ENCODE results near the gene ANKRD40.

Gene ANKRD40

DNA sequence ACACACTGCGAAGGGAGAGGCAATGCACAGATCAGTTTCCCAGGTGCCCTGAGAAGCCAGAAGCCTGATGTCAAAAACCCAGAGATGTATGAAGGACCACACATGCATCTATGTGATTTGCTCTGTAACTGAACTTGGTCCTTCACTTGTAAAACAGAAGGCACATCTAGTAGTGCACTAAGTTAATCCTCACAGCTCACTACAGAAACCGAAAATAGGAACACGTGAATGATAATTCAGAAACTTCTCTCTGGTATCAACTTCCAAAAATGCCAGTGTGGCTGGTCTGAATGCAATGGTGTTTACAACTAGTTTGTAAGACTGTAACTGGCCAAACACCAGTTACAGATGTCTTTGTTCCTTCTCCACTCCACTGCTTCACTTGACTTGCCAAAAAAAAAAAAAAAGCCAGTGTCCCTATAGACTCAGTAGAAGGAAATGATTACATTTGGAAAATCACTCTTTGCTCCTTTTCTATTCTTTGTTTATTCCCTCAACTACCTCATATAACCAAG is 11.3 kb downstream of the ANKRD40 start:
- Mint-ChIP-seq H3K36me3 (ENCODE audit: low read depth) (peaks cover 92% of the 10 kb centered on the region), H3K4me1 (ENCODE audit: low read depth) (peaks cover 15% of the 10 kb centered on the region), H3K27me3 (no peaks in the 10 kb centered on the region), H3K4me3 (no peak overlapping the region), H3K9me3 (no peaks in the 10 kb centered on the region), H3K27ac (peak overlapping the region; percentile 28)
- no peak for DNase-seq

DNA sequence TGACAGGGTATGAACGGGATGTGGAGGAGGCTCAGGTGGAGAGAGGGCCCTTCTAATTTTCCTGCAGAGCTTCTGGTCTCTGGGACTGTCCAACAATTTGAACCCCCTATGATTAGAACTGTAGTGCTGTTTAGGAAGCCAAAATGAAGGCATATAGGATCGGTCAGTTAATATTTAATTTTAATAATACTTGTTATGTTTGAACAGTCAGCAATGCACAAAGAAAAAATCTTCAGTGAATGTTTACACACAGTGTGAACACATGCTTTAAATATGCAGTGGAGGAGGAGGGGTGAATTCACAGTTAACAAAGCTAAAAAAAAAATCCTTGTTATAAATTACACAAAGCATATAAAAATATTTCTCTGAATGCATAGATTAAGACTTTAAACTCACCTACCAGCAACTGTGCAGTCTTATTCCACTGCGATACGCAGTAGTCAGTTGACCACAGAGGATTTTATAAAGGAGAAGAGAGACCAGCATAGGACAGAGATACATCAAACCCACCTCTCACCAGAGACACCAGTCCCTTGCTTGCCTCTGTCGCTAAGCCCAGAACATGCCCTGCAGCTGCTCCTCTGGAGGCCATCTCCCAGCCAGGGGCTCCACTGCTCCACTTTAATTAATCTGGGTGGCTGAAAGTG is 14.6 kb downstream of the ANKRD40 start:
- DNase-seq = no peak
- H3K36me3 Mint-ChIP-seq (ENCODE audit: low read depth) = peaks cover 61% of the 10 kb centered on the region
- peaks cover 5% of the 10 kb centered on the region for H3K4me1 Mint-ChIP-seq (ENCODE audit: low read depth)
- no peaks in the 10 kb centered on the region for H3K27me3 Mint-ChIP-seq
- no peak overlapping the region for H3K27ac Mint-ChIP-seq
- H3K4me3 Mint-ChIP-seq = no peak overlapping the region
- no peaks in the 10 kb centered on the region for H3K9me3 Mint-ChIP-seq

DNA sequence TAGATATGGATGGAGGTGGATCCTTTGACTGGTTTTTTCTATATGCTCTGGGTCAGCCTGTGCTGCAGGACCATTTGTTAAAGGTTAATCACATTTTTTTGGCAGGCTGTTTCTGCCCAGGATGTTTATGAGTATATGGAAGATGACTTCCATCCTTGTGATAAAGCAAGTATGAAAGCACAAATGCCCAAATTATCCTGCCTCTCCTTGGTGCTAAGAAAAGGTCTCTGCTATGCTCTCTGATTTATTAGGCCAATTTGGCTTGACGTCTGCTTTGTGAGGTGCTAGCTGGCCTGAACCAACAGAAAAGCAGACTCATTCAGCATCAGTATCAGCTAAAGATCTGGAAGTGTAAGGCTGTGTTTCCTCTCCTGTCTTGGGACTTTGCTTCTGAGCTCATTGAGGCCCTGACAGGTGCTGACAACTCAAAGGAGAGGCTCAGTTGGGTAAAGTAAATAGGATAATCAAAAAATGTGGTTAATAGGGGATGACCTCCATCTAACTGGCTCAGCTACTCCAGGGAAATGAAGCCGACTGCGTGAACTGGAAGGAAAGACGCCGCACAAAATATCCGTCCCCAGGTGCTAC is 15.2 kb downstream of the ANKRD40 start:
- Mint-ChIP-seq H3K4me1 (ENCODE audit: low read depth) (peaks cover 3% of the 10 kb centered on the region), H3K27ac (no peak overlapping the region), H3K4me3 (no peak overlapping the region), H3K36me3 (ENCODE audit: low read depth) (peaks cover 55% of the 10 kb centered on the region), H3K9me3 (no peaks in the 10 kb centered on the region), H3K27me3 (no peaks in the 10 kb centered on the region)
- DNase-seq = no peak

DNA sequence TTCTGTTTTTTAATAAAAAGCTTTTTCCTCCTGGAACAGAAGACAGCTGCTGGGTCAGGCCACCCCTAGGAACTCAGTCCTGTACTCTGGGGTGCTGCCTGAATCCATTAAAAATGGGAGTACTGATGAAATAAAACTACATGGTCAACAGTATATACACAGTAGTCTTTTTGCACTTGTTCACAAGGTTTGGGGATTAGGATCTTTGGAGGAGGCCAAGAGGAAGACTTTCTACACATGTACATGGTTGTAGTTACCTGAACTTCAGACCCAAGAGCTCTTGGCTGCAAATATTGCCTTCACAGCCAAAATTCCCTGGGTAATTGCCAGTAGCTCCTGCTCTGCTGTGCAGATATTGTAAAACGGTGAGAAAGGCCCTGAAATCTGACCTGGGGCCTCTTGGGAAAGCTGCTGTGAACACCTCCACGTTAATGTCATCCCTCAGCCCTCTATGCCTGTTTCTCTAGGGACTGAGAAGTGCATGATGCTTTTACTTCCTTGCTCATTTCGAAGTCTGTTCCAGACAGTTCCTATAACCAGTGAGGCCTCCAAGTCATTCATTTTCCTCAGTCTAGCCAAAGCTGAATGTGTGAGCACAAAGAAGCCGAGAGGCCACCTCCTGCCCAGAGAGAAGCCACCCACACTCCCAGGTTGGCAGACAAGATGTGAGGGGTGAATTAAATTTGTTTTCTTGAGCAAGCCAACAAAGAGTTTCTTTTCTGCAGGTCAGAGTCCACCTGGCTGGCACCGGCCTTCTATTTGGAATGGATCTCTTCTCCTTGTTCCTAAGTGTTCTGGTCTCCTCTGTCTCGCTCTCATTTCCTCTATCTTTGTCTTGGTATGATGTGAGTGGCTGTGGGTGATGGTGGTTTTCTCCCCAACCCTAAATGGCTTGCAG is 15.9 kb downstream of the ANKRD40 start:
- Mint-ChIP-seq H3K9me3 (no peaks in the 10 kb centered on the region), H3K27me3 (no peaks in the 10 kb centered on the region), H3K4me1 (ENCODE audit: low read depth) (peaks cover under 1% of the 10 kb centered on the region), H3K36me3 (ENCODE audit: low read depth) (peaks cover 47% of the 10 kb centered on the region), H3K4me3 (no peak overlapping the region), H3K27ac (peak overlapping the region; percentile 9)
- no peak for DNase-seq

DNA sequence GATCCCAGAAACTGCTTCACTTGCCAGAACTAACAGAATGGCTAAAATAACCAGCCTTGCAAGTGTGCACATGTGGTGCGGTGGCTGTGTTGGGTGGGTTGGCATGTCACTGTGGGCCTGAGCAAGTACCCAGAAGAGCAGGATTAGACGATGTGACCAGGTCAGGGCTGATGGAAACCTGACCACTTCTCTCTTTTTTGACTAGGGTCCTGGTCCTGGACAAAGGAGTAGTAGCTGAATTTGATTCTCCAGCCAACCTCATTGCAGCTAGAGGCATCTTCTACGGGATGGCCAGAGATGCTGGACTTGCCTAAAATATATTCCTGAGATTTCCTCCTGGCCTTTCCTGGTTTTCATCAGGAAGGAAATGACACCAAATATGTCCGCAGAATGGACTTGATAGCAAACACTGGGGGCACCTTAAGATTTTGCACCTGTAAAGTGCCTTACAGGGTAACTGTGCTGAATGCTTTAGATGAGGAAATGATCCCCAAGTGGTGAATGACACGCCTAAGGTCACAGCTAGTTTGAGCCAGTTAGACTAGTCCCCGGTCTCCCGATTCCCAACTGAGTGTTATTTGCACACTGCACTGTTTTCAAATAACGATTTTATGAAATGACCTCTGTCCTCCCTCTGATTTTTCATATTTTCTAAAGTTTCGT is 16.7 kb downstream of the ANKRD40 start:
- no peaks in the 10 kb centered on the region for H3K9me3 Mint-ChIP-seq
- no peak overlapping the region for H3K27ac Mint-ChIP-seq
- no peaks in the 10 kb centered on the region for H3K4me1 Mint-ChIP-seq (ENCODE audit: low read depth)
- no peak for DNase-seq
- peaks cover 40% of the 10 kb centered on the region for H3K36me3 Mint-ChIP-seq (ENCODE audit: low read depth)
- H3K27me3 Mint-ChIP-seq = no peaks in the 10 kb centered on the region
- H3K4me3 Mint-ChIP-seq = no peak overlapping the region

DNA sequence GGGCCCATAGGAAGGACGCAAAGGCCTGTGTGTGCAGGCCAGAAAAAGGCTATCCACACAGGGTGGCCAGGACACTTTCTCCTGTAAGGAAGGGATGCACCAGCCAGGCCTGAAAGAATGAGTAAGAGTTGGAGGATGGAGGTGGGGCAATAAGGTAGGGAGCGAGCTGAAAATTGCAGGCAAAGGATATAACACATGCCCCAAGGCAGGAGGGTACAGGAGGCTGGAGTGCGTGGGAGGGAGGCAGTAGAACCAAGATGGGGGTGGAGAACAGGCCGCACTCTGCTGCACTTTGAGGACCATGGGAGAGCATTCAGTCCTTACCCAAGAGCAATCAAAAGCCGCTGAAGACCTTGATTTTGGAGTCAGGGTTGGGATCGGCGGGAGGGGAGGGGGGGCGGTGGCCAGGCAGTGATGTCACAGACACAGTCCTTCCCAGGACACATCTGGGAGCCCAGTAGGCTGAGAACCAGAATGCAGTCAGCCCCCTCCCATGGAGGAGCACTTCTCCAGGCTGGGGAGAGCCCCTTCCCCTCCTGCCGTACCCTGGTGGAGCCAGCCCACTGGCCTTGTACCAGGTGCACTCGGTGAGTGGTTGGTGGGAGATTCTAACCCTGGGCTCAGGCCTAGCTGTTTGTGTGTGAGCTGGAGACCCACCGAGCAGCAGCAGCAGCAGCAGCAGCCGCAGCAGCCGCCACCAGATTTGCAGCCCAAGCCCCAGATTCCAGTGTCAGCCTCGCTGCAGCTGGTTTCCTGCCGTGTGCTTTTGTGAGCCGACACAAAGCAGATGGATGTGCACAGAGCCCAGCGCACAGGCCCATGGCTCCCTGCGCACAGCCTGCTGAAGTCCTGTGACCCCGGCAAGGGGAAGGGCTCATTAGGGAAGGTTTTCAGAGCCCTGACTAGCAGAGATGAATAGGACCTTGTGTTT is 17.5 kb downstream of the ANKRD40 start:
- no peak overlapping the region for H3K4me3 Mint-ChIP-seq
- no peaks in the 10 kb centered on the region for H3K27me3 Mint-ChIP-seq
- DNase-seq = no peak
- H3K9me3 Mint-ChIP-seq = no peaks in the 10 kb centered on the region
- peaks cover 32% of the 10 kb centered on the region for H3K36me3 Mint-ChIP-seq (ENCODE audit: low read depth)
- no peak overlapping the region for H3K27ac Mint-ChIP-seq
- H3K4me1 Mint-ChIP-seq (ENCODE audit: low read depth) = no peaks in the 10 kb centered on the region

DNA sequence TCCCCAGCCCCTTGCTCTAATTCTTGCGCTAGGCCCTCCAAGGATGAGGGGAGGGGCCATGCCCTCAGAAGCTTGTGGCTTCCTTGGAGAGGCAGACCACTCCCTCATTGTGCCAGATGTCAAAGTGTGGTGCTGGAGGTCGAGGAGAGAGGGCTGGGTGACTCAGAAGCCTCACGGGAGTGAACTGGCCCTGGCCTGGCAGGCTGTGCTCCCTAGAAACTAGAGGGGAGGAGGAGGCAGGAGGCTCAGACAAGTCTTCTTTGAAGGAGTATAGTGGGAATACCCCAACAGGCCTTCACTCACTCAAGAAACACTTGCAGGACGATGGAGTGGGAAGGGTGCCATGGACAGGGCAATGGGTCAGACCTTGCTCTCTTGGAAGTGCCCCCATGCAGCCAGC is 18.5 kb downstream of the ANKRD40 start:
- Mint-ChIP-seq H3K27me3 (no peaks in the 10 kb centered on the region), H3K4me3 (no peak overlapping the region), H3K4me1 (ENCODE audit: low read depth) (no peaks in the 10 kb centered on the region), H3K27ac (peak overlapping the region; percentile 3), H3K9me3 (no peaks in the 10 kb centered on the region), H3K36me3 (ENCODE audit: low read depth) (peaks cover 22% of the 10 kb centered on the region)
- DNase-seq = no peak

DNA sequence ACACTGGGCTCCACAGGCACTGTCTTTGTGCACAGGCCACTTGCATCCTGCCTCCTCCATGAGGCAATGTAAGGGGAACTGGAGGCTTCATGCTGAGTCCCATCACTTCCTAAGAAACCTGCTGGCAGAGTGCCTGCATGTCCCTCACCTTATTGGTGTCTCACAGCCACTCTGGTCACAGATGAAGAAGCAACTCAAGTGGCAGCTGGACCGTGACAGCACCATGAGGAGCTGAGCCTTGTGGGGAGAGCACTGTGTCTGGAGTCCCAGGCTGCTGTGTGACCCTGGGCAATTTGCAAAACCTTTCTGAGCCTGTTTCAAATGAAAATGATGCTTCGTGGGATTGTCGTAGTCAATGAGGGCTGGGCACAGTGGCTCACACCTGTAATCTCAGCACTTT is 19.5 kb downstream of the ANKRD40 start:
- DNase-seq = no peak
- no peaks in the 10 kb centered on the region for H3K27me3 Mint-ChIP-seq
- H3K4me1 Mint-ChIP-seq (ENCODE audit: low read depth) = no peaks in the 10 kb centered on the region
- H3K9me3 Mint-ChIP-seq = no peaks in the 10 kb centered on the region
- H3K4me3 Mint-ChIP-seq = no peak overlapping the region
- H3K36me3 Mint-ChIP-seq (ENCODE audit: low read depth) = peaks cover 14% of the 10 kb centered on the region
- no peak overlapping the region for H3K27ac Mint-ChIP-seq

DNA sequence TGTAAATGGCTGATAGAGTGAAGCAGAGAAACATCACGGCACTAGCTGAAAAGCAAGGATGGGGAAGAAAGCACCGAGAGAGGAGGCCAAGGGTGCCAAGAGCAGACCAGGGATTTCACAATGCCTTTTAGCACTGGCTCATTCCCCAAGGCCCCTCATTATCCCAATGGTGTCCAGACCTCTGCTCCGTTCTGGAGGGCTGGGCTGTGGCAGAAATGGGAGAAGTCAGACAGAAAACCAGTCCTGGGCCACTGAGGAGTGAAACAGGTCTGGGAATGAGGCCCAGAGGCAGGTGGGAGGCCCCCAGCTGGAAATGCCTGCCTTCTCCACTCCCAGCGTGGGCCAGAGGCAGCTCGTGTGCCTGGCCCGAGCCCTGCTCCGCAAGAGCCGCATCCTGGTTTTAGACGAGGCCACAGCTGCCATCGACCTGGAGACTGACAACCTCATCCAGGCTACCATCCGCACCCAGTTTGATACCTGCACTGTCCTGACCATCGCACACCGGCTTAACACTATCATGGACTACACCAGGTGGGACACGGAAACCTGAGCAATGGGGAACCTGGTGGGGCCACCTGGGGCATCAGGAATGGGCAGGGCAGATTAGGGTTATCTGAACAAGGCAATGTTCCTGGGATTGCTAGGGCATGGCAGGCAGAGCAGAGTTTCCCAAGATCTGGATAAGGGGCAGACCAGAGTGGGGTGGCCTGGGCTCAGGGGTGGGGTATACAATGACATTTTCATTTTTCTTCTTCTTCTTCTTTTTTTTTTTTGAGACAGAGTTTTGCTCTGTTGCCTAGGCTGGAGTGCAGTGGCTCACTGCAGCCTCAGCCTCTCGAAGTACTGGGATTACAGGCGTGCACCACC is 20.3 kb downstream of the ANKRD40 start:
- H3K36me3 Mint-ChIP-seq (ENCODE audit: low read depth) = peaks cover 5% of the 10 kb centered on the region
- no peaks in the 10 kb centered on the region for H3K9me3 Mint-ChIP-seq
- H3K4me1 Mint-ChIP-seq (ENCODE audit: low read depth) = no peaks in the 10 kb centered on the region
- no peak for DNase-seq
- H3K4me3 Mint-ChIP-seq = no peak overlapping the region
- no peaks in the 10 kb centered on the region for H3K27me3 Mint-ChIP-seq
- H3K27ac Mint-ChIP-seq = no peak overlapping the region

DNA sequence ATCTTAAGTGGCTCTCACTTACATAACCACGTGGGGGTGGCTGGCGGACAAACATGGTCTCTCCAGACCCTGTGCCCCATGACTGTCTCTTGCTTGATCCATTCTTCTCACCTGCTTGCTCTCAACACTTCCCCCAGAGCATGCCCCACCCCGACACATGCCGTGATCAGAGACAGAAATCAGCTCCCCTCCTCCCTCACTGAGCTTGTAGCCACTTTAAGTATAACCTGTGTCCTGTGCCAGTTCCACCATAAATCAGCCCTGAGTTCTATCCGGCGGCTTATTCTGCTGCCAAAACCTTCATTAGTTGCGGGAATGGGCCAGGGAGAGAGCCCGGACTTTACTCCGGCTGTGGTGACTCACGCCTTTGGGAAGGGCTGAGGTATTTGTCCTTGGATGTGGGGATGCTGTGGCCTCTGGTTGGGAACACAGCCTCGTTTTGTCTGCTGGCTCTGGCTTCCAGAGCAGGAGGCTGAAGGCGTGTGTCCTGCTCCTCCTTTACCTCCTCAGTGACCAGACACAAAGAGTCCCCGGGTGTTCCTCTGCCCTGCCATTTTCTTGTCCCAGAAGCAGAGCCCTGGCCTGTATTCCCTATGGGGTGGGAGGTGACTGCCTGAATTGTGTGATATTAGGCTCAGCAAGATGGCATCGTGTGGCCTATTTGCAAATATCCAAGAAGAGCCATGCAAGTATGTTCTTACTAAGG is 21.1 kb downstream of the ANKRD40 start:
- Mint-ChIP-seq H3K27me3 (peaks cover under 1% of the 10 kb centered on the region), H3K36me3 (ENCODE audit: low read depth) (no peaks in the 10 kb centered on the region), H3K9me3 (no peaks in the 10 kb centered on the region), H3K4me3 (no peak overlapping the region), H3K4me1 (ENCODE audit: low read depth) (no peaks in the 10 kb centered on the region), H3K27ac (no peak overlapping the region)
- DNase-seq = no peak

DNA sequence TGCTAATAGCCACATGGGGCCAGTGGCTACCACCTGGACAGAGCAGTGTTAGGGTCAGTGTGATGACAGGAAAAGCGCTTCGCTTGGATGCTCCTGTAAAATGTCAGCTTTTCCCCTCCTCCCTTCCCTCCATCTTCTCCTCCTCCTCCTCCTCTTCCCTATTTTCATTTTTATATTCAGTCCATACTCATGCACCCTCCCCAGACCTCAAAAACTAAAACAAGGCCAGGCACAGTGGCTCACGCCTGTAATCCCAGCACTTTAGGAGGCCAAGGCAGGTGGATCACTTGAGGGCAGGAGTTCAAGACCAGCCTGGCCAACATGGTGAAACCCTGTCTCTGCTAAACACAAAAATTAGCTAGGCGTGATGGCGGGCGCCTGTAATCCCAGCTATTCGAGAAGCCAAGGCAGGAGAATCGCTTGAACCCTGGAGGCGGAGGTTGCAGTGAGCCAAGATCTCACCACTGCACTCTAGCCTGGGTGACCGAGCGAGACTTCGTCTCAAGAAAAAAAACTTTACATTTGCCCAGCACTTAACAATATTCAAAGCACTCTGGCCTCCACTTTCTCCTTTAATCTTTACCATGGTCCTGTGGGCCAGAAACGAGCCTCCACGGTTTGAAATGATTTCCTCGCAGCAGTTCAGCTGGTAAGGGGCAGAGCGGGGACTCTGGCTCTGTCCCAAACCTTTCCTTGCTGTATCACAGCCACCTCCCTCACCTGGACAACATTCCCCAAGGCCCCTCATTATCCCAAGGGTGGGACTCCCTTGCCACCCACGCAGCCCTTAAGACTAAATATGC is 21.8 kb downstream of the ANKRD40 start:
- Mint-ChIP-seq H3K4me3 (no peak overlapping the region), H3K9me3 (no peaks in the 10 kb centered on the region), H3K27ac (no peak overlapping the region), H3K36me3 (ENCODE audit: low read depth) (no peaks in the 10 kb centered on the region), H3K27me3 (peaks cover 7% of the 10 kb centered on the region), H3K4me1 (ENCODE audit: low read depth) (peaks cover 4% of the 10 kb centered on the region)
- DNase-seq = no peak

DNA sequence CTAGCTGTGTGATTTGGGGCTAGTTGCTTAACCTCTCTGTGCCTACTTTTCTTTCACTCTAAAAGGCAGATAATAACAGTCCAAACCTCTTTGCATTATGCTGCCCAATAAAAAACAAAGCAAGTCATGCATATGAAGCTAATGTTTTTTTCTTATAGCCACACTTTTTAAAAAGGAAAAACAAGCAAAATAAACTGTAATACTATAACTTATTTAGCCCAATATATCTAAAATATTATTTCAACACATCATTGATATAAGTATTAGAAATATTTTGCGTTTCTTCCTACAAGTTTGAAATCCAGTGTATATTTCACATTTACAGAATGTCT is 22.4 kb downstream of the ANKRD40 start:
- DNase-seq = no peak
- Mint-ChIP-seq H3K4me1 (ENCODE audit: low read depth) (peaks cover 4% of the 10 kb centered on the region), H3K9me3 (no peaks in the 10 kb centered on the region), H3K36me3 (ENCODE audit: low read depth) (no peaks in the 10 kb centered on the region), H3K27ac (no peak overlapping the region), H3K4me3 (no peak overlapping the region), H3K27me3 (peaks cover 11% of the 10 kb centered on the region)

Data from activated T-cell treated with anti-CD3 and anti-CD28 coated beads, Interleukin-2, amount 50 U/mL, for 24 hours (primary cell).